T follicular helper cell (primary cell): ENCODE data around the gene CCNA1.

Experiments used
- DNase-seq: peaks from one replicate; pipeline ENCODE4 v3.0.0-alpha.2; 2020; ENCODE audit warnings: low read depth
- total RNA-seq, 2 experiments: gene quantifications; one replicate each; lab custom pipeline; 2026; lab: John Stamatoyannopoulos, UW

Gene CCNA1
- total RNA-seq, result 0 to 0.04 reads per million in 2 experiments

GRCh38 chr13:36432106-36432544 is at the start of gene CCNA1:
CCNA1 (plus strand) TSS chr13:36432495; CDS start chr13:36433057, 562 bp downstream.
- DNase-seq, result no peak

- no peak for DNase-seq
Observed at GRCh38 chr13:36385489-36385888, 46.8 kb upstream of the CCNA1 start.

- DNase-seq, result no peak
Observed at GRCh38 chr13:36395280-36395679, 37.0 kb upstream of the CCNA1 start.

- no peak for DNase-seq
Observed at GRCh38 chr13:36405151-36405550, 27.1 kb upstream of the CCNA1 start.

GRCh38 chr13:36412736-36413135 is 19.6 kb upstream of the CCNA1 start:
- DNase-seq, result no peak

- no peak for DNase-seq
Observed at GRCh38 chr13:36413161-36413560, 19.1 kb upstream of the CCNA1 start.

- no peak for DNase-seq
Observed at GRCh38 chr13:36414461-36414860, 17.8 kb upstream of the CCNA1 start.

- DNase-seq, result no peak
Observed at GRCh38 chr13:36417331-36417730, 15.0 kb upstream of the CCNA1 start.

- DNase-seq, result no peak
Observed at GRCh38 chr13:36418022-36418805, 14.1 kb upstream of the CCNA1 start.

GRCh38 chr13:36420437-36420891 is 11.8 kb upstream of the CCNA1 start:
- peak; percentile 31 for DNase-seq

- DNase-seq, result no peak
Observed at GRCh38 chr13:36421447-36421846, 10.8 kb upstream of the CCNA1 start.

- DNase-seq, result no peak
Observed at GRCh38 chr13:36428086-36428485, 4.2 kb upstream of the CCNA1 start.

GRCh38 chr13:36430247-36431203 is 1.8 kb upstream of the CCNA1 start:
- DNase-seq, result no peak

- DNase-seq, result no peak
Observed at GRCh38 chr13:36431204-36432105, 840 bp upstream of the CCNA1 start.

GRCh38 chr13:36436811-36437210 is 4.5 kb downstream of the CCNA1 start:
- DNase-seq, result no peak

GRCh38 chr13:36438594-36439483 is 6.5 kb downstream of the CCNA1 start:
- DNase-seq, result no peak

GRCh38 chr13:36445278-36445677 is 13.0 kb downstream of the CCNA1 start:
- DNase-seq, result no peak

GRCh38 chr13:36445891-36446351 is 13.6 kb downstream of the CCNA1 start:
- no peak for DNase-seq

GRCh38 chr13:36447501-36447900 is 15.2 kb downstream of the CCNA1 start:
- DNase-seq, result no peak

- no peak for DNase-seq
Observed at GRCh38 chr13:36450534-36450933, 18.2 kb downstream of the CCNA1 start.
